ENCODE measurements around the gene TBC1D22A.

DNA sequence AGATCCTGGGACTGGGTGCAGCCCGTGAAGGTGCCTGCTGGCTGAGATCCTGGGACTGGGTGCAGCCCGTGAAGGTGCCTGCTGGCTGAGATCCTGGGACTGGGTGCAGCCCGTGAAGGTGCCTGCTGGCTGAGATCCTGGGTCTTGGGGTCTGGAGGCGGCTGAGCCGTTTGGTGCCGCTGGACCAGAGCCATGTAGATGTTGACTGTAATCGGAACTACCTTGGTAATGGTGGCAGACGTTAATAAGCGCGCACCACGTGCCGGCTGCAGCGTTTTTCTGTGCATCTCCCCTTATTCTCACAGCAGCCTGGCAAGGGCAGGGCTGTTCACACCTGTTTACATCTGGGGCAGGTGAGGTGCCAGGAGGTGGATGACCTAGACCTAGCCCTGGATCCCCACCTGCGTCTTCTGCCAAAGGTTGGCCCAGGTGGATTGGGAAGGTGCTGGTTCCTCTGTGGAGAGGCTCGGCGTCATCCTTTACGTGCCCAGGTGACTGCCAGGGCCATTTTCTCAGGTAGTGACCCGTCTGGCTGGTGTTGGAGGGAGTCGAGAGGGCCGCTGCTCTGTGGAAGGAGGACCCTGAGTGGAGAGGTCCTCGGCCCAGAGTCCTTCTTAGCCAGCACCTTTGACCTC is 382.5 kb downstream of the TBC1D22A start:
- no peak for TF ChIP-seq FOS (IDR thresholded peaks at IDR 0.05; ENCODE audit: borderline replicate concordance, insufficient read depth, low read length)
- TF ChIP-seq POLR2A (IDR thresholded peaks at IDR 0.05; ENCODE audit: low read depth, low read length), result no peak
- TF ChIP-seq, protein P1, sequence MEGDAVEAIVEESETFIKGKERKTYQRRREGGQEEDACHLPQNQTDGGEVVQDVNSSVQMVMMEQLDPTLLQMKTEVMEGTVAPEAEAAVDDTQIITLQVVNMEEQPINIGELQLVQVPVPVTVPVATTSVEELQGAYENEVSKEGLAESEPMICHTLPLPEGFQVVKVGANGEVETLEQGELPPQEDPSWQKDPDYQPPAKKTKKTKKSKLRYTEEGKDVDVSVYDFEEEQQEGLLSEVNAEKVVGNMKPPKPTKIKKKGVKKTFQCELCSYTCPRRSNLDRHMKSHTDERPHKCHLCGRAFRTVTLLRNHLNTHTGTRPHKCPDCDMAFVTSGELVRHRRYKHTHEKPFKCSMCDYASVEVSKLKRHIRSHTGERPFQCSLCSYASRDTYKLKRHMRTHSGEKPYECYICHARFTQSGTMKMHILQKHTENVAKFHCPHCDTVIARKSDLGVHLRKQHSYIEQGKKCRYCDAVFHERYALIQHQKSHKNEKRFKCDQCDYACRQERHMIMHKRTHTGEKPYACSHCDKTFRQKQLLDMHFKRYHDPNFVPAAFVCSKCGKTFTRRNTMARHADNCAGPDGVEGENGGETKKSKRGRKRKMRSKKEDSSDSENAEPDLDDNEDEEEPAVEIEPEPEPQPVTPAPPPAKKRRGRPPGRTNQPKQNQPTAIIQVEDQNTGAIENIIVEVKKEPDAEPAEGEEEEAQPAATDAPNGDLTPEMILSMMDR (IDR thresholded peaks at IDR 0.05; ENCODE audit: extremely low read depth in 1 of 2, insufficient read depth in 1 of 2, low read depth in 1 of 2, low read length in 2 of 2), result no peak
